ENCODE measurements around the gene CARNS1. TPM values are rescaled to one million over a fixed set of nuclear protein-coding genes. Genes with fewer than 3 reads are reported as not detected.

The CARNS1 gene
- total and polyA plus RNA-seq, 2 of the 13 experiments (the other 11 are each of a cell fraction or from before 2014, with no cell fraction given): not detected

DNA sequence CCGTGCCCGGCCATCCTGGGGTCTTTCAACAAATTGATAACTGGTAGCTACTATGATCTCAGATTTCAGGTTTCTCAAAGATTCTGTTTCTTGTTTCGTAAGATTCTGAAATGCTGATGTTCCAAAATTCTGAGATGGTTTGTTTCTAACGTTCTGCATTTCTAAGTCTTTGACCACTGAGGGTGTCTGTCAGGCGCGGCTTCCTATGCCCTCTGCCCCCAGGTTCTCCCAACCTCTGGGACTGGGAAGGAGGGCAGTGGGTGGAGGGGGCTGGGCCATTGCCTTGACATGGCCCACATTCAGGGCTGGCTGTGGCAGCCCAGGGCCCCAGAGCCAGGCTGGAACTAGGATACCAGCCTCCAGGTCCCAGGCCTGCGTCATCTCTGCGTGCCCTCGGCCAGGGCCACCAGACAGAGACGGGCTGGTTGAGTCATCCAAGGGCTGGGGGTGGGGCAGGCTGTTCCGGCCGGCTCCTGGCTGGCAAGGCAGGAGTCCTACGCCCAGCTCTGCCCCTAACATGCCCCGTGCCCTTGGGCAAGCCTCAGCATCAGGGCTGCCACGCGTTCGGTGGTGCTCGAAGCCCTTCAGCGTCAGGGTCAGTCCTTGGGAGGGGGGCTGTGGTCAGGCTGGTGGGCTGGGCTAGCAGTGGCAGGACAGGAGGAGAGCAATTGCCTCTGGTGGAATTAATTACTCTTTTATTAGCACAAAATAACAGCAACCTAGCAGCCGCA lies 48.4 kb downstream of the CARNS1 start (continued):
- TF ChIP-seq, protein P1, sequence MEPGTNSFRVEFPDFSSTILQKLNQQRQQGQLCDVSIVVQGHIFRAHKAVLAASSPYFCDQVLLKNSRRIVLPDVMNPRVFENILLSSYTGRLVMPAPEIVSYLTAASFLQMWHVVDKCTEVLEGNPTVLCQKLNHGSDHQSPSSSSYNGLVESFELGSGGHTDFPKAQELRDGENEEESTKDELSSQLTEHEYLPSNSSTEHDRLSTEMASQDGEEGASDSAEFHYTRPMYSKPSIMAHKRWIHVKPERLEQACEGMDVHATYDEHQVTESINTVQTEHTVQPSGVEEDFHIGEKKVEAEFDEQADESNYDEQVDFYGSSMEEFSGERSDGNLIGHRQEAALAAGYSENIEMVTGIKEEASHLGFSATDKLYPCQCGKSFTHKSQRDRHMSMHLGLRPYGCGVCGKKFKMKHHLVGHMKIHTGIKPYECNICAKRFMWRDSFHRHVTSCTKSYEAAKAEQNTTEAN (CRISPR knock-in tag; conservative IDR thresholded peaks at IDR 0.05): no peak
- TF ChIP-seq KLF15 (CRISPR knock-in tag; IDR thresholded peaks at IDR 0.05; ENCODE audit: borderline replicate concordance) (no peak), ZNF260 (CRISPR knock-in tag; IDR thresholded peaks at IDR 0.05; ENCODE audit: borderline replicate concordance, low read depth) (no peak), ATF1 (CRISPR knock-in tag; IDR thresholded peaks at IDR 0.05) (0 out of 2 replicates have a peak, but pooled peaks have one; percentile 69), SNAI1 (CRISPR knock-in tag; IDR thresholded peaks at IDR 0.05; ENCODE audit: borderline replicate concordance) (no peak), CHCHD3 (CRISPR knock-in tag; IDR thresholded peaks at IDR 0.05) (no peak), ZFYVE20 (CRISPR knock-in tag; IDR thresholded peaks at IDR 0.05; ENCODE audit: borderline replicate concordance, low read depth) (no peak), RARA (CRISPR knock-in tag; IDR thresholded peaks at IDR 0.05) (peak; percentile 32; the same call in 1 of the 2 replicates), ZKSCAN1 (IDR thresholded peaks at IDR 0.05; ENCODE audit: low read length) (no peak), ZFP82 (CRISPR knock-in tag; IDR thresholded peaks at IDR 0.05; ENCODE audit: borderline replicate concordance) (no peak), TBL1XR1 (IDR thresholded peaks at IDR 0.05; ENCODE audit: borderline replicate concordance, low read length, partially characterized antibody) (no peak)
- TF ChIP-seq, protein P2, sequence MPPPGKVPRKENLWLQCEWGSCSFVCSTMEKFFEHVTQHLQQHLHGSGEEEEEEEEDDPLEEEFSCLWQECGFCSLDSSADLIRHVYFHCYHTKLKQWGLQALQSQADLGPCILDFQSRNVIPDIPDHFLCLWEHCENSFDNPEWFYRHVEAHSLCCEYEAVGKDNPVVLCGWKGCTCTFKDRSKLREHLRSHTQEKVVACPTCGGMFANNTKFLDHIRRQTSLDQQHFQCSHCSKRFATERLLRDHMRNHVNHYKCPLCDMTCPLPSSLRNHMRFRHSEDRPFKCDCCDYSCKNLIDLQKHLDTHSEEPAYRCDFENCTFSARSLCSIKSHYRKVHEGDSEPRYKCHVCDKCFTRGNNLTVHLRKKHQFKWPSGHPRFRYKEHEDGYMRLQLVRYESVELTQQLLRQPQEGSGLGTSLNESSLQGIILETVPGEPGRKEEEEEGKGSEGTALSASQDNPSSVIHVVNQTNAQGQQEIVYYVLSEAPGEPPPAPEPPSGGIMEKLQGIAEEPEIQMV (CRISPR knock-in tag; IDR thresholded peaks at IDR 0.05; ENCODE audit: low read depth): no peak; the same call in 1 of the 2 replicates
- TF ChIP-seq, protein P3, sequence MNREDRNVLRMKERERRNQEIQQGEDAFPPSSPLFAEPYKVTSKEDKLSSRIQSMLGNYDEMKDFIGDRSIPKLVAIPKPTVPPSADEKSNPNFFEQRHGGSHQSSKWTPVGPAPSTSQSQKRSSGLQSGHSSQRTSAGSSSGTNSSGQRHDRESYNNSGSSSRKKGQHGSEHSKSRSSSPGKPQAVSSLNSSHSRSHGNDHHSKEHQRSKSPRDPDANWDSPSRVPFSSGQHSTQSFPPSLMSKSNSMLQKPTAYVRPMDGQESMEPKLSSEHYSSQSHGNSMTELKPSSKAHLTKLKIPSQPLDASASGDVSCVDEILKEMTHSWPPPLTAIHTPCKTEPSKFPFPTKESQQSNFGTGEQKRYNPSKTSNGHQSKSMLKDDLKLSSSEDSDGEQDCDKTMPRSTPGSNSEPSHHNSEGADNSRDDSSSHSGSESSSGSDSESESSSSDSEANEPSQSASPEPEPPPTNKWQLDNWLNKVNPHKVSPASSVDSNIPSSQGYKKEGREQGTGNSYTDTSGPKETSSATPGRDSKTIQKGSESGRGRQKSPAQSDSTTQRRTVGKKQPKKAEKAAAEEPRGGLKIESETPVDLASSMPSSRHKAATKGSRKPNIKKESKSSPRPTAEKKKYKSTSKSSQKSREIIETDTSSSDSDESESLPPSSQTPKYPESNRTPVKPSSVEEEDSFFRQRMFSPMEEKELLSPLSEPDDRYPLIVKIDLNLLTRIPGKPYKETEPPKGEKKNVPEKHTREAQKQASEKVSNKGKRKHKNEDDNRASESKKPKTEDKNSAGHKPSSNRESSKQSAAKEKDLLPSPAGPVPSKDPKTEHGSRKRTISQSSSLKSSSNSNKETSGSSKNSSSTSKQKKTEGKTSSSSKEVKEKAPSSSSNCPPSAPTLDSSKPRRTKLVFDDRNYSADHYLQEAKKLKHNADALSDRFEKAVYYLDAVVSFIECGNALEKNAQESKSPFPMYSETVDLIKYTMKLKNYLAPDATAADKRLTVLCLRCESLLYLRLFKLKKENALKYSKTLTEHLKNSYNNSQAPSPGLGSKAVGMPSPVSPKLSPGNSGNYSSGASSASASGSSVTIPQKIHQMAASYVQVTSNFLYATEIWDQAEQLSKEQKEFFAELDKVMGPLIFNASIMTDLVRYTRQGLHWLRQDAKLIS (CRISPR knock-in tag; IDR thresholded peaks at IDR 0.05): no peak
- TF ChIP-seq, protein P4, sequence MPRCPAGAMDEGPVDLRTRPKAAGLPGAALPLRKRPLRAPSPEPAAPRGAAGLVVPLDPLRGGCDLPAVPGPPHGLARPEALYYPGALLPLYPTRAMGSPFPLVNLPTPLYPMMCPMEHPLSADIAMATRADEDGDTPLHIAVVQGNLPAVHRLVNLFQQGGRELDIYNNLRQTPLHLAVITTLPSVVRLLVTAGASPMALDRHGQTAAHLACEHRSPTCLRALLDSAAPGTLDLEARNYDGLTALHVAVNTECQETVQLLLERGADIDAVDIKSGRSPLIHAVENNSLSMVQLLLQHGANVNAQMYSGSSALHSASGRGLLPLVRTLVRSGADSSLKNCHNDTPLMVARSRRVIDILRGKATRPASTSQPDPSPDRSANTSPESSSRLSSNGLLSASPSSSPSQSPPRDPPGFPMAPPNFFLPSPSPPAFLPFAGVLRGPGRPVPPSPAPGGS (CRISPR knock-in tag; IDR thresholded peaks at IDR 0.05): no peak
- TF ChIP-seq, protein P5, sequence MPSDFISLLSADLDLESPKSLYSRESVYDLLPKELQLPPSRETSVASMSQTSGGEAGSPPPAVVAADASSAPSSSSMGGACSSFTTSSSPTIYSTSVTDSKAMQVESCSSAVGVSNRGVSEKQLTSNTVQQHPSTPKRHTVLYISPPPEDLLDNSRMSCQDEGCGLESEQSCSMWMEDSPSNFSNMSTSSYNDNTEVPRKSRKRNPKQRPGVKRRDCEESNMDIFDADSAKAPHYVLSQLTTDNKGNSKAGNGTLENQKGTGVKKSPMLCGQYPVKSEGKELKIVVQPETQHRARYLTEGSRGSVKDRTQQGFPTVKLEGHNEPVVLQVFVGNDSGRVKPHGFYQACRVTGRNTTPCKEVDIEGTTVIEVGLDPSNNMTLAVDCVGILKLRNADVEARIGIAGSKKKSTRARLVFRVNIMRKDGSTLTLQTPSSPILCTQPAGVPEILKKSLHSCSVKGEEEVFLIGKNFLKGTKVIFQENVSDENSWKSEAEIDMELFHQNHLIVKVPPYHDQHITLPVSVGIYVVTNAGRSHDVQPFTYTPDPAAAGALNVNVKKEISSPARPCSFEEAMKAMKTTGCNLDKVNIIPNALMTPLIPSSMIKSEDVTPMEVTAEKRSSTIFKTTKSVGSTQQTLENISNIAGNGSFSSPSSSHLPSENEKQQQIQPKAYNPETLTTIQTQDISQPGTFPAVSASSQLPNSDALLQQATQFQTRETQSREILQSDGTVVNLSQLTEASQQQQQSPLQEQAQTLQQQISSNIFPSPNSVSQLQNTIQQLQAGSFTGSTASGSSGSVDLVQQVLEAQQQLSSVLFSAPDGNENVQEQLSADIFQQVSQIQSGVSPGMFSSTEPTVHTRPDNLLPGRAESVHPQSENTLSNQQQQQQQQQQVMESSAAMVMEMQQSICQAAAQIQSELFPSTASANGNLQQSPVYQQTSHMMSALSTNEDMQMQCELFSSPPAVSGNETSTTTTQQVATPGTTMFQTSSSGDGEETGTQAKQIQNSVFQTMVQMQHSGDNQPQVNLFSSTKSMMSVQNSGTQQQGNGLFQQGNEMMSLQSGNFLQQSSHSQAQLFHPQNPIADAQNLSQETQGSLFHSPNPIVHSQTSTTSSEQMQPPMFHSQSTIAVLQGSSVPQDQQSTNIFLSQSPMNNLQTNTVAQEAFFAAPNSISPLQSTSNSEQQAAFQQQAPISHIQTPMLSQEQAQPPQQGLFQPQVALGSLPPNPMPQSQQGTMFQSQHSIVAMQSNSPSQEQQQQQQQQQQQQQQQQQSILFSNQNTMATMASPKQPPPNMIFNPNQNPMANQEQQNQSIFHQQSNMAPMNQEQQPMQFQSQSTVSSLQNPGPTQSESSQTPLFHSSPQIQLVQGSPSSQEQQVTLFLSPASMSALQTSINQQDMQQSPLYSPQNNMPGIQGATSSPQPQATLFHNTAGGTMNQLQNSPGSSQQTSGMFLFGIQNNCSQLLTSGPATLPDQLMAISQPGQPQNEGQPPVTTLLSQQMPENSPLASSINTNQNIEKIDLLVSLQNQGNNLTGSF (CRISPR knock-in tag; IDR thresholded peaks at IDR 0.05): no peak
